AG09319 (cell line): ENCODE results near the gene LILRB2.

Experiments
- DNase-seq: peaks from one replicate; pipeline ENCODE4 v3.0.0-alpha.2; 2010; ENCODE audit warnings: low read depth; ENCODE audit errors: extremely low read depth
- TF ChIP-seq, protein P1 (sequence below): IDR thresholded peaks from 2 replicates; pipeline ENCODE4 v1.5.1; 2011; ENCODE audit warnings: low read depth, mild to moderate bottlenecking, inconsistent platforms, low read length, moderate library complexity

Gene LILRB2

DNA sequence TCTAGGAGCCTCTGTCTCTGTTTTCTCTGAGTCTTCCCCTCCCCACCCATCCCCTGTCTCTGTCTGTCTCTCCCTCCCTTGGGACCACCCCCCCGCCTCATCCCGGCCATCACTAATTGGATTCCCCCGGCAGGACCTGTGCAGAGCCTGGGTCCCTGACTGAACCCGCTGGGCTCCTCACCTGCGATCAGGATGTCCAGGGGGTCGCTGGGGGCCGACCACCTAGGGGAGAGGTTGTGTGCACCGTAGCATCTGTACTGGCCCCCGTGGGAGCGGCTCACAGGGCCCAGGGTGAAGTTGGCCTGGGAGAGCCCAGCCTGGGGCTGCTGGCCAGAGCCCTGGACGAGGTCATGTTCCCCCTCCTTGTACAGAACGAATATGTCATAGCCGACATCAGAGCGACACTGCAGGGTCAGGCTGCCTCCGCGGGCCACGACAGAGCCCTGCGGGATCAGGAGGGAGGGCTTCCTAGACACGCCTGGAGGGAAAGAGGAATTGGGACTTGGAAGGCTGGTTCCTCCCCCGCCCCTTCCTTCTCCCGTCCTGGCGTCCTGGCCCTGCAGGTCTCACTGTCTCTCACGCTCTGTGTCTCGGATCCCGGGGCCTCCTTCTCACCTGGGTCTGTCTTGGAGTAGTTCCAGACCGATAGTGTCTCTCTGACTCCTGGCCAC is 25.7 kb downstream of the LILRB2 start:
- TF ChIP-seq, protein P1, sequence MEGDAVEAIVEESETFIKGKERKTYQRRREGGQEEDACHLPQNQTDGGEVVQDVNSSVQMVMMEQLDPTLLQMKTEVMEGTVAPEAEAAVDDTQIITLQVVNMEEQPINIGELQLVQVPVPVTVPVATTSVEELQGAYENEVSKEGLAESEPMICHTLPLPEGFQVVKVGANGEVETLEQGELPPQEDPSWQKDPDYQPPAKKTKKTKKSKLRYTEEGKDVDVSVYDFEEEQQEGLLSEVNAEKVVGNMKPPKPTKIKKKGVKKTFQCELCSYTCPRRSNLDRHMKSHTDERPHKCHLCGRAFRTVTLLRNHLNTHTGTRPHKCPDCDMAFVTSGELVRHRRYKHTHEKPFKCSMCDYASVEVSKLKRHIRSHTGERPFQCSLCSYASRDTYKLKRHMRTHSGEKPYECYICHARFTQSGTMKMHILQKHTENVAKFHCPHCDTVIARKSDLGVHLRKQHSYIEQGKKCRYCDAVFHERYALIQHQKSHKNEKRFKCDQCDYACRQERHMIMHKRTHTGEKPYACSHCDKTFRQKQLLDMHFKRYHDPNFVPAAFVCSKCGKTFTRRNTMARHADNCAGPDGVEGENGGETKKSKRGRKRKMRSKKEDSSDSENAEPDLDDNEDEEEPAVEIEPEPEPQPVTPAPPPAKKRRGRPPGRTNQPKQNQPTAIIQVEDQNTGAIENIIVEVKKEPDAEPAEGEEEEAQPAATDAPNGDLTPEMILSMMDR: no peak

DNA sequence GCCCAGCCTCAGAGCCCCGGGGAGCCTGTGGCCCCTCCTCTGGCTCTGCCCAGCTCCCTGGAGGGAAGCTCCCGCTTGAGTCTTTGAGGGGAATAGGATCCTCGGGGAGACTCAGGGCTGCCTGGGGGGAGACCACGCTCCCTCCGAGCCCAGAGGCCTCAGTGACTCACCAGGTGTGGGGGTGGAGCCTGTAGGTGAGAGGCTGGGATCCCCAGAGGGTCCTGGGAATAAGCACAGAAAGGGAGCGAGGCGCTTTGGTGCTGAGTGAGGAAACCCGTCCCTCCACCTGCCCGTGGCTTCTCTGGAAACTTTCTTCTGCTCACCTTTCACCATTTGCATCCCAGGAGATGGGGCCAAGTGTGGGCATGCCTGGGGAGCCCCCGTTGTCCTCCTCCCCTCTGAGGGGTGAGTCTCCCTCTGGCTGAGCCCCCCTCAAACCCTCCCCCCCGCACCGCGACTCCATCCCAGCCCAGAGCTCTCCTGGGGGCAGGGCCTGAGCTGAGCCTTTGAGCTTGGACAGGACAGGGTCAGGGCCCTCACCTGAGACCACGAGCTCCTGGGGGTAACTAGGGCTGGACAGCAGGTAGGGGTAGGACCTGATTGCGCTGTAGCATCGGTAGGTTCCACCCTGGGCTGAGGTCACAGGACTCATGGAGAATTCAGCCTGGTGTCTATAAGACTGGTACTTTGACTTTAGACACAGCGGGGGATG is 26.6 kb downstream of the LILRB2 start:
- no peak for DNase-seq
- TF ChIP-seq, protein P1: no peak

More for the DNA sequence above, 25.7 kb downstream of the LILRB2 start:
- DNase-seq: no peak

- no peak for DNase-seq
- TF ChIP-seq, protein P1: no peak
Observed at GRCh38 chr19:54253331-54254194, 27.3 kb downstream of the LILRB2 start.

- no peak for DNase-seq
- TF ChIP-seq, protein P1: no peak
Observed at GRCh38 chr19:54252845-54253244, 28.1 kb downstream of the LILRB2 start.

- TF ChIP-seq, protein P1: no peak
Observed at GRCh38 chr19:54252243-54252642, 28.7 kb downstream of the LILRB2 start.

GRCh38 chr19:54248016-54248601 is 32.8 kb downstream of the LILRB2 start:
- DNase-seq: no peak
- TF ChIP-seq, protein P1: no peak

More at GRCh38 chr19:54252243-54252642, 28.7 kb downstream of the LILRB2 start:
- no peak for DNase-seq
